ENCODE measurements around the gene PHPT1.

- TF ChIP-seq CTCF (IDR thresholded peaks at IDR 0.05; ENCODE audit: low read depth, low read length, missing input control) (no peak), FOXA1 (IDR thresholded peaks at IDR 0.05) (no peak), REST (IDR thresholded peaks at IDR 0.05) (no peak), ATF3 (IDR thresholded peaks at IDR 0.05) (no peak), TAF1 (conservative IDR thresholded peaks at IDR 0.05) (no peak), YY1 (IDR thresholded peaks at IDR 0.05) (no peak), EGR1 (IDR thresholded peaks at IDR 0.05; ENCODE audit: low read depth in 2 of 2) (no peak), NR2F2 (IDR thresholded peaks at IDR 0.05) (no peak), SP1 (IDR thresholded peaks at IDR 0.05) (no peak), MAX (IDR thresholded peaks at IDR 0.05) (no peak), ZBTB33 (IDR thresholded peaks at IDR 0.05) (no peak), RAD21 (IDR thresholded peaks at IDR 0.05) (no peak), JUND (IDR thresholded peaks at IDR 0.05) (no peak), RXRA (IDR thresholded peaks at IDR 0.05) (no peak)
Observed at GRCh38 chr9:136856079-136856476, 6.9 kb downstream of the PHPT1 start.
